Measurements from ENCODE around the gene PRKAR2A.
"Not testable (repeated sequence)": the region's sequence is repeated elsewhere in the genome, so short reads cannot be mapped to it uniquely, and the experiment has no call there.

Gene PRKAR2A

DNA sequence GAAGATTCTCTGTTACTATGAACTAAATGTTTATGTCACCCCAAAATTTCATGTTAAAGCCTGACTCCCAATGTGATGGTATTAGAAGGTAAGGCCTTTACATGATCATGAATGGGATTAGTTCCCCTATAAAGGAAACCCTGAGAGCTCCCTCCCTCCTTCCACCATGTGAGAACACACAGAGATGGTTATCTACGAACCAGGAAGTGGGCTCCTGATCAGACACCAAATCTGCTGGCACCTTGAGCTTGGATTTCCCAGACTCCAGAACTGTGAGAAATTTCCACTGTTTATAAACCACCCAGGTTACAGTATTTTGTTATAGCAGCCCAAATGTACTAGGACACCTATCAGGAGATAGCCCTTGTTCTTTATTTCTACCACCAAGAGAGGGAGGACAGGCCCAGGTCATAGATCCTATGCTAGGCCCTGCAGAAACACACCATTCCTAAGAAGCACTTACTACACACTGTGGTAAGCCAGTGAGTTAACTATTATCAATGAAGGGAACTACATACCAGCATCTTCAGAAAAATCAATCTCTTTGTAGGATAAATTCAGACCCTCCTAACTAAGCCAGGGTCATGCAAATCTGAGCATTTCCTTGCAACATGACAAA lies 59.0 kb downstream of the PRKAR2A start:
- in situ Hi-C loops (cut with HindIII; ENCODE audit: low sequenced_read_pairs): no loop called here
- no peak for DNase-seq (ENCODE audit: low read depth, low spot score)
- no peak overlapping the region for H3K4me3 ChIP-seq (ENCODE audit: low read depth, low read length)
- TF ChIP-seq, protein P1, sequence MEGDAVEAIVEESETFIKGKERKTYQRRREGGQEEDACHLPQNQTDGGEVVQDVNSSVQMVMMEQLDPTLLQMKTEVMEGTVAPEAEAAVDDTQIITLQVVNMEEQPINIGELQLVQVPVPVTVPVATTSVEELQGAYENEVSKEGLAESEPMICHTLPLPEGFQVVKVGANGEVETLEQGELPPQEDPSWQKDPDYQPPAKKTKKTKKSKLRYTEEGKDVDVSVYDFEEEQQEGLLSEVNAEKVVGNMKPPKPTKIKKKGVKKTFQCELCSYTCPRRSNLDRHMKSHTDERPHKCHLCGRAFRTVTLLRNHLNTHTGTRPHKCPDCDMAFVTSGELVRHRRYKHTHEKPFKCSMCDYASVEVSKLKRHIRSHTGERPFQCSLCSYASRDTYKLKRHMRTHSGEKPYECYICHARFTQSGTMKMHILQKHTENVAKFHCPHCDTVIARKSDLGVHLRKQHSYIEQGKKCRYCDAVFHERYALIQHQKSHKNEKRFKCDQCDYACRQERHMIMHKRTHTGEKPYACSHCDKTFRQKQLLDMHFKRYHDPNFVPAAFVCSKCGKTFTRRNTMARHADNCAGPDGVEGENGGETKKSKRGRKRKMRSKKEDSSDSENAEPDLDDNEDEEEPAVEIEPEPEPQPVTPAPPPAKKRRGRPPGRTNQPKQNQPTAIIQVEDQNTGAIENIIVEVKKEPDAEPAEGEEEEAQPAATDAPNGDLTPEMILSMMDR (IDR thresholded peaks at IDR 0.05; ENCODE audit: low read depth, low read length): no peak

DNA sequence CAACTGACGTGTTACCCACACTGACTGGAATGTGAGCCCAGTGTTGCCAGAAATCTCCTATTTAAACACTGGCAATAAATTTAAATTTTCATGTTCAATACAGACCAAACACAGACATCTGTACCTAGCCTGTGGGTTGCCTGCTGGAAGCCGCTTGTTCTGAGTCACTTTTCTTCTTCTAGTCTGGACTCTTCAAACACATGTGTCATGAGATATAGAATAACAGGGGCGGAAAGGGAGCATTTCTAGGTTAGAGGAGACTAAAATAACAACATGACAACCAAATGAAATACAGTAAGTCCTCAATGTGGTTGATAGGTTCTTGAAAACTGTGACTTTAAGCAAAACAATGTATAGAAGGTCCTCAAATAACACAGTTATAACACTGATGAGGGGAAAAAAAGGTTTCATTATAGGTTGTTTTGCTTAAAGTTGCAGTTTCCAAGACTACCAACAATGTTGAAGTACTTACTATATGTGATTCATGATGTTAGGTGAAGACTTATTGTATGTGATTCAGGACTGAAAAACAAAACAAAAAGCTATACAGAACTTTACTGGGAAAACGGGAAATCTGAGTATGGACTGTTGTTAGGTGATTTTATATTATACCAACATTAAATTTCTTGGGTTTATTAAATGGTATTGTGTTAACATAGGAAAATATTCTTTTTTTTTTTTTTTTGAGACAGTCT lies 63.1 kb downstream of the PRKAR2A start:
- in situ Hi-C loops (cut with HindIII; ENCODE audit: low sequenced_read_pairs): no loop called here

DNA sequence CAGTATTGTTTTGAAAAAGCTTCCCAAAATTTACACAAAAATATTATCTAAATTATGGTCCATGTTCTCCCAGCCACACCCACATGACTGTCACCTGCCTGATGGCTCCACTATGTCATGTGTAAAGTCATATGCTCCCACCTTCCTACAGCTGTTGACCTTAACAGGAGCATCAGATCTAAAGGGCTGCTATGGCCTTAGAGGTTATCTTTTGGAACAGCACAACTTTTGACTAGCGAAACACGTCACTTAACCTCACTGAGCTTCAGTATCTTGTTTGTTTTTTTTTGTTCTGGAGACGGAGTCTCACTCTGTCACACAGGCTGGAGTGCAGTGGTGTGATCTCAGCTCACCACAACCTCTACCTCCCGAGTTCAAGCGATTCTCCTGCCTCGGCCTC lies 64.4 kb downstream of the PRKAR2A start:
- TF ChIP-seq, protein P1 (IDR thresholded peaks at IDR 0.05; ENCODE audit: low read depth, low read length): no peak
- DNase-seq (ENCODE audit: low read depth, low spot score): no peak
- no peak overlapping the region for H3K4me3 ChIP-seq (ENCODE audit: low read depth, low read length)
- in situ Hi-C loops (cut with HindIII; ENCODE audit: low sequenced_read_pairs): no loop called here

More for the DNA sequence above, 63.1 kb downstream of the PRKAR2A start:
- H3K4me3 ChIP-seq (ENCODE audit: low read depth, low read length): no peak overlapping the region
- peak; percentile 91 for DNase-seq (ENCODE audit: low read depth, low spot score)
- TF ChIP-seq, protein P1 (IDR thresholded peaks at IDR 0.05; ENCODE audit: low read depth, low read length): no peak

DNA sequence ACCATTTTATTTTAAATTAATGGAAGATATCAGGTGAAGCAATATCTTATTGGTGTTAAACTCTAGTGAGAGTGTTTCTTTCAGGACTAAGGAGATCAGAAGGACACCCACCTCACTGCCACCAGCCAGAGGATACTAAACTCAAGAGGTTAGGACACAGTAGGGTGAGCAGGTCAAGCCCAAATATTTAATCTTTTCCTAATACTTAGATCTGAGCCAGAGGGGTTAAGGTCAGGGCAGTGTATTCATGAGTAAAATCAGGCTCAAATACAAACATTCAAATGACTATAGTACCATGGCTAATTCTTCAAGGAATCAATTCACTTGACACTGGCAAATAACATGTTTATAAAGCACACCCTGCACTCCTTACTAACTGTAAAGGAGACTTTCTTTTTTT lies 65.6 kb downstream of the PRKAR2A start:
- no peak overlapping the region for H3K4me3 ChIP-seq (ENCODE audit: low read depth, low read length)
- in situ Hi-C loops (cut with HindIII; ENCODE audit: low sequenced_read_pairs): no loop called here
- no peak for DNase-seq (ENCODE audit: low read depth, low spot score)
- TF ChIP-seq, protein P1 (IDR thresholded peaks at IDR 0.05; ENCODE audit: low read depth, low read length): no peak

DNA sequence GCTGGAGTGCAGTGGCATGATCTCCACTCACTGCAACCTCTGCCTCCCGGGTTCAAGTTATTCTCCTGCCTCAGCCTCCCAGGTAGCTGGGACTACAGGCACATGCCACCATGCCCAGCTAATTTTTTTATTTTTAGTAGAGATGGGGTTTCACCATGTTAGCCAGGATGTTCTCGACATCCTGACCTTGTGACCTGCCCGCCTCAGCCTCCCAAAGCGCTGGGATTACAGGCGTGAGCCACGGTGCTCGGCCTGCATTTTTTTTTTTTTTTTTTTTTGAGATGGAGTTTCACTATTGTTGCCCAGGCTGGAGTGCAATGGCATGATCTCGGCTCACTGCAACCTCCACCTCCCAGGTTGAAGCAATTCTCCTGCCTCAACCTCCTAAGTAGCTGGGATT lies 69.1 kb downstream of the PRKAR2A start:
- H3K4me3 ChIP-seq (ENCODE audit: low read depth, low read length); DNase-seq (ENCODE audit: low read depth, low spot score); in situ Hi-C loops (cut with HindIII; ENCODE audit: low sequenced_read_pairs): not testable (repeated sequence)

DNA sequence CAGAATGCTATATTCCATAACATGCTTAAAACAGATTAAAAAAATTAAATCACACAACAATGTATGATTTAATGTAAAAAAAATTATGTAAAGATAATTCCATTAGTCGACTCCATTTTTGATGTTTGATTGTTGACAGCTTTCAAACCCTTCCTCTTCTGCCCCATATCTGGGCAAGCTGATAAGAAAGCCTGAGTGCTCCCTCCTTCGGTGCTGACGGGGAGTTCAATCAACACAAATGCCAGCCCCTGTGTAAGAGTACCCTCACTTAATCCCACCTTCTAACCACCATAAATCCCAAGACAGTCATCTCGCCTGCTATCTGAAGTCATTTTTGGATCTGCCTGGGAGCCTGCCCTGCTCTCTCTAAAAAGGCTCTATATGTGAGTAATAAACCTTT lies 70.8 kb downstream of the PRKAR2A start:
- H3K4me3 ChIP-seq (ENCODE audit: low read depth, low read length): no peak overlapping the region
- DNase-seq (ENCODE audit: low read depth, low spot score): no peak
- TF ChIP-seq, protein P1 (IDR thresholded peaks at IDR 0.05; ENCODE audit: low read depth, low read length): no peak
- in situ Hi-C loops (cut with HindIII; ENCODE audit: low sequenced_read_pairs): no loop called here

DNA sequence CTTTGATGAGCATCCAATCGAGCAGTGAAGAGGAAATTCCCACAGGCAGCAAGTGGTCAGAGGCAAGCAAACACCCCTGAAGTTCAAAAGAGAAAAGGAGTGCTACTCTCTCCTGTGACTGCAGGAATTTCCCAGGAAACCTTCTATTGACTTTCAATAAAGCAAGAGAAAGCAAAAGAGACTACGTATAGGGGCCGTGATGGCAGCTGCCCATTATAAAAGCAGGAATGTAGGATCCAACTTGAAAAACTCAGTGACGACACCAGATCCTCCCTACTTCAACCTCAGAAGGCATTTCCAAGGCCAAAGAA lies 77.5 kb downstream of the PRKAR2A start:
- H3K4me3 ChIP-seq (ENCODE audit: low read depth, low read length): no peak overlapping the region
- in situ Hi-C loops (cut with HindIII; ENCODE audit: low sequenced_read_pairs): no loop called here
- TF ChIP-seq, protein P1 (IDR thresholded peaks at IDR 0.05; ENCODE audit: low read depth, low read length): no peak
- DNase-seq (ENCODE audit: low read depth, low spot score): no peak
